SK-N-MC (cell line): ENCODE data around the gene BCCIP.

ENCODE experiments used
- DNase-seq: peaks from one replicate; pipeline ENCODE4 v3.0.0-alpha.2; 2011; ENCODE audit warnings: low read depth, low spot score
- H3K27ac ChIP-seq: fragments of 200-600 bp; sonication (generic); 2 replicates; pipeline ENCODE4 v1.5.1; 2016; ENCODE audit warnings: mixed run types
- H3K36me3 ChIP-seq: fragments of 200-600 bp; sonication (generic); 2 replicates; pipeline ENCODE4 v1.6.1; 2017; ENCODE audit warnings: antibody characterized with exemption, low read length, mixed read lengths; ENCODE audit not compliant: insufficient read depth
- H3K4me3 ChIP-seq: fragments of 200-600 bp; sonication (generic); 2 replicates; pipeline ENCODE4 v1.5.1; 2016
- H3K9ac ChIP-seq: fragments of 200-600 bp; sonication (generic); 2 replicates; pipeline ENCODE4 v1.8.0; 2017; ENCODE audit warnings: mixed run types, mixed read lengths; ENCODE audit not compliant: insufficient read length
- H3K9me3 ChIP-seq: fragments of 200-600 bp; sonication (generic); 2 replicates; pipeline ENCODE4 v1.6.1; 2017; ENCODE audit warnings: low read depth, mild to moderate bottlenecking, antibody characterized with exemption, low read length, moderate library complexity, mixed read lengths
- EZH2 ChIP-seq: fragments of 200-600 bp; sonication (generic); IDR thresholded peaks from one replicate; pipeline ENCODE4 v1.6.1; 2017; ENCODE audit warnings: antibody characterized with exemption
- FOXP2 ChIP-seq: optimal IDR thresholded peaks from 2 replicates; pipeline ENCODE3; 2011; ENCODE audit warnings: mild to moderate bottlenecking, moderate library complexity; ENCODE audit not compliant: insufficient read depth; ENCODE audit errors: extremely low read length, control extremely low read depth
- POLR2AphosphoS5 ChIP-seq: IDR thresholded peaks from 2 replicates; pipeline ENCODE4 v1.6.1; 2012; ENCODE audit warnings: mild to moderate bottlenecking, low read depth, low read length, borderline replicate concordance

BCCIP gene

DNA sequence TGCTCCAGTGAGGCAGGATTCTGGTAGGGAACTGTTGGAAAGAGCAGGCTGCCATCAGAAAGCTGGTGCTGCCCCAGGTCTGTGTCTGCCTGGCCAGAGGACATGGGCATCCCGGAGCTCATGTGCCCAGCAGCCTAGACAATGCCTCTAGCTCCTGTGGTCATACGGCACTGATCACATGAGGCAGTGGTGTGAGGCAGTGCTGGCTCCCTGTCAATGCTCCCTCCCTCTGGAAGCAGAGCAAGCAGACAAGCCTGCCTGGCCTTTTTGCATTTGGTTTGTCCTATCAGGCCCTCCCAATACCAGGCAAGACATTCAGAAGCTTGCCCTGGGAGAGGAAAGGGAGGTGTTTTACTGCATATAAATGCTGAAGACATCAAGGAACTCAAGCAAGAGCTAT is 28.2 kb upstream of the BCCIP start:
- no peak overlapping the region for H3K9ac ChIP-seq
- no peaks in the 10 kb centered on the region; the same call in 1 of the 2 replicates for H3K36me3 ChIP-seq

DNA sequence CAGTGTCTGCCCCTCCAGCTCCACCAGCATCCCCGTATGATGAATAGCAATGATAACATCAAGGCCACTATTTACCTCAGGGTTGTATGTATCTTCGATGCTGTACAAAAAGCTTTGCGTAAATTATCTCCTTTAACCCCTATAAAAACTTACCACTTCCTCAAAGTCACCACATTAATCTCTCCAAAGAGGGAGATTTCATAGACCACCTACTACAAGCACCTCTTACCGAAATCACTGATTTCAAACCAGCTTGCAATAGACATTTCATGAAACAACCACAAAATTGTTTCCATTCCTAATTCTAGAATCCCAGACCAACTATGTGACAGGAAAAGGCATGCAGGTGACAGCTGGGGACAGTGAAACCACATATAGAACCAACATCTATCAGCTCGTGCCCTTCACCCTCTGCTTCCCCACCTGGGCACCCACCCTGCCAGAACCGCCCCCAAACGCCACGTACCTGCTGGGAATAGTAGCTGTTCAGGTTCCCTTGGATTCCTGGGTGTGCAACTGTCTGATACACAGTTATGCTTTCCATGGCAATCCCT is 27.6 kb upstream of the BCCIP start:
- no peak for DNase-seq
- H3K4me3 ChIP-seq, result no peak overlapping the region
- H3K27ac ChIP-seq, result no peak overlapping the region
- H3K36me3 ChIP-seq, result no peaks in the 10 kb centered on the region; the same call in 1 of the 2 replicates
- TF ChIP-seq FOXP2 (no peak), EZH2 (no peak), POLR2AphosphoS5 (no peak)
- no peaks in the 10 kb centered on the region for H3K9me3 ChIP-seq
- no peak overlapping the region for H3K9ac ChIP-seq

More for the DNA sequence above, 28.2 kb upstream of the BCCIP start:
- Histone ChIP-seq H3K9me3 (no peaks in the 10 kb centered on the region), H3K4me3 (no peak overlapping the region), H3K27ac (no peak overlapping the region)
- no peak for DNase-seq
- TF ChIP-seq EZH2 (no peak), POLR2AphosphoS5 (no peak), FOXP2 (no peak)

DNA sequence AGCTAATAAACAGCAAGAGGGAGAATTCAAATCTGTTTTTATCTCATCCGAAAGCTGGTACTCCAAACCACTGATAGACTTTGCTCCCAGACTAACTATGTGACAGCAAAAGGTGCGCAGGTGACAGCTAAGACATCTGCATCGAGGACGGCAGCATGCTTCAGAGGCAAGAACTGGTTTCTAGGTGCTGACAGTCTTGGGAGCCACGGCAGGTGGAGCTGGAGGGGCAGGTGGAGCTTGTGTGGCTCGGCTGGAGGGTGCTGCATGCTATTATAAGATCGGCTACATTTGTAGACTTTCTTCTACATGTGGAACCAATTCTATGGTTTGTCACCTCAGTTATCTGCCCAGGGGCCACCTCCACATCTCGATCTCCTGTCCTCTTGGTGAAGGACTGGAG is 25.9 kb upstream of the BCCIP start:
- no peak for DNase-seq
- Histone ChIP-seq H3K27ac (no peak overlapping the region), H3K9me3 (no peaks in the 10 kb centered on the region), H3K36me3 (no peaks in the 10 kb centered on the region; the same call in 1 of the 2 replicates), H3K4me3 (no peak overlapping the region), H3K9ac (no peak overlapping the region)
- no peak for TF ChIP-seq EZH2
- no peak for TF ChIP-seq FOXP2
- no peak for TF ChIP-seq POLR2AphosphoS5

DNA sequence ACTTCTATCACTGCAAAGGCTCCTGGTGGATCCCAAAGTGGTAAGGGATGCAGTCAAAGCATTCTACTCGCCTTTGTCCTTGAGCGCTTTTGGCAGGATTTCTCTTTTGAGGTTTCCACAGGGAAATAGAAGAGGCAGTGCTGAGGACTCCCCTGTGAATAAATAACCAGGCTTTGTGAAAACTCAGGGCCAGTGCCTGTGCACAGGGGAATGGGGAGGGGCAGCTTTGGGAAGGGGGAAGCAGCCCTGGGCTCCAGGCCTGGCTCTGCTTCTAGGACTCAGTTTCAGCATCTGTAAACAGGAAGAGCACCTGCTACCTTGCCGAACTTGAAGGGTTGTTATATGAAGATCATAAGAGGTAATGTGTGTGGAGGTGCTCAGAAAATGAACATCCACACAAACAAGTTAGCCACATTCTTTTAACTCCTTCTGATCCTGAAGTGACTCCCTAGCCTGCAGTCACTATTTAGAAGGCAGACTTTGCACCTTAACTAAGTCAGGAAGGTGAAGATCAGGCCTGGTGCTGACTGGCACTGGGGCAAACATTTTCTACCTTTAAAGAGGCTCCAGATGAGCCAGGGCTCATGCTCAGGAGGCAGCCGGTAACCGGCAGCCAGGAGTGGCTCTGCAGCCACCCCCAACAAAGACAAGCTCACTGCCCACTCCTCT is 25.2 kb upstream of the BCCIP start:
- H3K9ac ChIP-seq, result no peak overlapping the region
- no peaks in the 10 kb centered on the region for H3K9me3 ChIP-seq
- TF ChIP-seq FOXP2, result no peak
- no peak for TF ChIP-seq POLR2AphosphoS5
- TF ChIP-seq EZH2, result no peak

DNA sequence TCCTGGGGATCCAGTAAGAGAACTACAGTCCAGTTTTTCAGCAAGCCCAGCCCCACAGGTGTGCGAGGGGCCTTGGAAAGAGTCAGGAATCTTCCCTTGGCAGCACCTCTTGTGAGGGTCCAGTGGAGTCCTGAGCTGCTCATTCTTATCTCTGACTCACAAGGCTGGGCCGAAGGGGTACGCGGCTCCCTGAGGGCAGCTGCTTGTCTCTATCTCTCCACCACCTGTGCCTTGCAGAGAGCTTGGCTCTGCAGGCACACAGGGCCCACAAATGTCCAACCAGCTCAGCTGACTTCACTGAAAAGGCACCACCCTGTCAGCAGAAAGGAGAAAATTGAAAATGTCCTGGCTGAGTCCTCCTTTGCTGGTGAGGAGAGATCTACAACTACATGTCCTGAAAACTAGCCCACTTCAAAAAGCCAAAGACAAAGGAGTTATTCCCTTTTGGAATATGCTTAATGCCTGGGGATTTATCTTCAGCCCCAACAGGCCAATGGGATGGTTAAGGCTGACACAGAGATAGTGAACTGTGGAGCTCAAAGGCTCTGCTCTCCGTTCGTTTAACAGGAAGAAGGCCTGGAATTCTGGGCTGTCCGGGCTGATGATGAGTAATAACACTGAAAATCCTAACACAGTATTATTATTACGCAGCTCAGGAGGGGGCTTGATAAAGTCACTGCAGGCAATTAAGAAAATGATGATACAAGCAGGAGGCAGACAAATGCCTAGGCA is 23.7 kb upstream of the BCCIP start:
- TF ChIP-seq EZH2, result no peak
- TF ChIP-seq POLR2AphosphoS5, result no peak
- no peak for TF ChIP-seq FOXP2
- no peak overlapping the region for H3K4me3 ChIP-seq
- no peak overlapping the region for H3K9ac ChIP-seq
- H3K27ac ChIP-seq, result no peak overlapping the region
- no peaks in the 10 kb centered on the region for H3K36me3 ChIP-seq
- no peaks in the 10 kb centered on the region for H3K9me3 ChIP-seq
- no peak for DNase-seq

More for the DNA sequence above, 25.2 kb upstream of the BCCIP start:
- Histone ChIP-seq H3K4me3 (no peak overlapping the region), H3K36me3 (no peaks in the 10 kb centered on the region; the same call in 1 of the 2 replicates), H3K27ac (no peak overlapping the region)
- DNase-seq, result no peak

DNA sequence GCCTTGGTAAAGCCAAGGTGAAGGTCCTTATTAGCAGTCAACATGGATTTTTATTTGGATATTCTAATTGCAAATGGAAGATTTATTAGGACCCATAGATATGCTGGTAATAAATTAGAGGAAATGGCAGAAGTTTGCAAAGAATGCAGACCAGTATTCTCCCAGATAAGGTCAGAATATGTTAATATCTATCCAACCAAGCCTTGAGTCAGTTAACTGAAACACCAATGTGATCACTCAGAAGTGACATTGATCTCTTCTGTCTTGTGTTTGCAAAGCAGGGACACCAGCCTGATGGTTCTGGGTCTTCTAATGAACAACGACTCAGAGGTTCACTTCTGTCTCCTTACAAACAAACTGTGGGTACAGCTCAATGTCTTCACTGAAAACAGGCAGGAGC is 21.8 kb upstream of the BCCIP start:
- TF ChIP-seq FOXP2, result no peak
- TF ChIP-seq EZH2, result no peak
- TF ChIP-seq POLR2AphosphoS5, result no peak
- H3K27ac ChIP-seq, result no peak overlapping the region
- DNase-seq, result no peak
- H3K9me3 ChIP-seq, result no peaks in the 10 kb centered on the region
- no peak overlapping the region for H3K9ac ChIP-seq
- no peaks in the 10 kb centered on the region for H3K36me3 ChIP-seq
- no peak overlapping the region for H3K4me3 ChIP-seq

DNA sequence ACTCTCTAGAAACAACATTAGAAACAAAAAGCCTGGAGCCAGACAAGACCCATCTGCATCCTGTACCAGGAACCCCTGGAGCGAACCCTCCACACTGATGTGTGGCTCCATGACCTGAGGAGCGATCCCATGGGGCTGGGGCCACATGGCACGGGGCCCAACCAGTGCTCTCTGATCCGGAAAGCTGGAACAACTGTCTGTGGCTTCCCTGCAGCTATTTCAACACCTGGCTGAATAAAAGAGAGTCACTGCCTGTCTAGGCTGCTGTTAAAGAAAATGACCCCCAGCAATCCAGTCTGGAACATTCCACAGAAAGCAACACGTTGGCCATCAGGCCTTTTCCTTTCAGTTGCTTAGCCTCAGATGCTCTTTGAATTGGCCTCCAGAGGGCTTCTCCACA is 21.2 kb upstream of the BCCIP start:
- TF ChIP-seq EZH2, result no peak
- no peak for TF ChIP-seq POLR2AphosphoS5
- no peak for TF ChIP-seq FOXP2
- no peaks in the 10 kb centered on the region for H3K9me3 ChIP-seq
- DNase-seq, result no peak
- H3K9ac ChIP-seq, result no peak overlapping the region
- no peaks in the 10 kb centered on the region for H3K36me3 ChIP-seq
- no peak overlapping the region for H3K27ac ChIP-seq
- H3K4me3 ChIP-seq, result no peak overlapping the region

DNA sequence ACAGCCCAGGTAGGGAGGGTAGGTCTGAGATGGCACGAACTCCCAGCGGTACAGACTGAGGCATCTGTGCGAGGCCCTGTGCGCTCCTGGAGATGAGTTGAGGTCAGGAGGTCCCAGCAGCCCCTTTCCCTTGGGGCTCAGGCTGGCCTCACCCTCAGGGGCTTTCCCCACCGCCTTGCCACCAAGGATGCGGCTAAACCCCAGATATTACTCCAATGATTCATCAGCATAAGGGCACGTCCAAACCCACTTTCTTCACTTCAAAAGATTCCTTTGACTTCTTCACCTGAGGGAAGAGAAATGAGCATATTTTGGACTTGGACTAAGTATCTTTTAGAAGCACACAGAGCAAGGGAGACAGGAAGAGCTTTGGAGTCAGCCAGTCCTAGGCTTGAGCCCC is 20.6 kb upstream of the BCCIP start:
- TF ChIP-seq FOXP2 (no peak), EZH2 (no peak), POLR2AphosphoS5 (no peak)
- no peak overlapping the region for H3K9ac ChIP-seq
- no peak overlapping the region for H3K4me3 ChIP-seq
- H3K27ac ChIP-seq, result no peak overlapping the region
- no peaks in the 10 kb centered on the region for H3K9me3 ChIP-seq
- no peak for DNase-seq
- no peaks in the 10 kb centered on the region for H3K36me3 ChIP-seq
